ENCODE results near the gene RPS6KB2. TPM values are rescaled to one million over a fixed set of nuclear protein-coding genes. Genes with fewer than 3 reads are reported as not detected.

RPS6KB2 gene
- total RNA-seq, 1 experiment from 2014 or later, result 116 TPM

- CTCF ChIA-PET, result no interaction called here
- BruUV-seq (replicated peaks), result no TSS peak
- intact Hi-C loops (cut with micrococcal nuclease; ENCODE audit: unreplicated experiment), result loop anchor here (5.0 kb wide), 1 partner anchor 67 kb away; the partner anchor contains the start of genes CDK2AP2 and PITPNM1
- peak overlapping the region; percentile 34 for H3K4me3 Mint-ChIP-seq (ENCODE audit: unreplicated experiment)
- Histone ChIP-seq H3K27me3 (replicated peaks; ENCODE audit: control insufficient read depth, insufficient read depth, low read length) (no peaks in the 10 kb centered on the region), H3K36me3 (ENCODE audit: control insufficient read depth, insufficient read depth, low read length) (peaks cover 21% of the 10 kb centered on the region), H3K9me3 (no peaks in the 10 kb centered on the region), H3K4me1 (peaks cover 20% of the 10 kb centered on the region), H3K4me3 (ENCODE audit: low read depth, low read length) (no peak overlapping the region)
- peaks cover 6% of the 10 kb centered on the region for H3K4me1 Mint-ChIP-seq (ENCODE audit: low read depth, unreplicated experiment)
- H3K27me3 Mint-ChIP-seq (ENCODE audit: insufficient read depth, unreplicated experiment), result no peaks in the 10 kb centered on the region
- no peak for DNase-seq
- POLR2A ChIA-PET, result no interaction called here
- H3K27ac Mint-ChIP-seq (ENCODE audit: unreplicated experiment), result peak overlapping the region; percentile 22
- TF ChIP-seq CTCF (IDR thresholded peaks at IDR 0.05; ENCODE audit: insufficient read depth in 1 of 2, low read depth in 1 of 2, low read length in 1 of 2, severe bottlenecking in 1 of 2, unreplicated experiment in 1 of 2), result no peak
- no peaks in the 10 kb centered on the region for H3K9me3 Mint-ChIP-seq (ENCODE audit: unreplicated experiment)
- H3K36me3 Mint-ChIP-seq (ENCODE audit: insufficient read depth, unreplicated experiment), result peaks cover 86% of the 10 kb centered on the region
These were observed 12.2 kb downstream of the RPS6KB2 start for GRCh38 chr11:67440229-67441097.

DNA sequence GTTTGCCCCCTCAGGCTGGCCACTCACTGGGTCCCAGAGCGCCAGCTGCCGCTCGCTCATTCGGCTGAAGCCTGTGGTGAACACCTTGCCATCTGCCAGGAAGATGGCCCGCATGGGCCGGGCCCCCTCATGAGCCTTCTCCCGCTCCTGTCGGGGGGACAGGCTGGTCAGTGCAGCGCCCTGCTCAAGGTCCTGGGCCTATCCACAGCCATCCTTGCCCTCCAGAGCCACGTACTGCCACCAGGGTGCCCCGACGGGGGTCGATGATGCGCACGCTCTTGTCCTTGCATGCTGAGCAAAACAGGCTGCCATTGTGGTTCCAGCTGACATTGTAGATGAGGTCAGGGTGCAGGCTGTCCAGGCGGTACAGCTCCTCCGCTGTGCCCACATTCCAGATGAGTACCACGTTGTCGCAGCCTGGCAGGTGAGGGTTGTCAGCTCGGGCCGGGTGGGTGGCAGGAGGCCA is 12.8 kb downstream of the RPS6KB2 start:
- Histone ChIP-seq H3K4me1 (peaks cover 20% of the 10 kb centered on the region), H3K36me3 (ENCODE audit: control insufficient read depth, insufficient read depth, low read length) (peaks cover 21% of the 10 kb centered on the region), H3K27me3 (replicated peaks; ENCODE audit: control insufficient read depth, insufficient read depth, low read length) (no peaks in the 10 kb centered on the region), H3K4me3 (ENCODE audit: low read depth, low read length) (no peak overlapping the region), H3K9me3 (no peaks in the 10 kb centered on the region)
- intact Hi-C loops (cut with micrococcal nuclease; ENCODE audit: unreplicated experiment), result loop anchor here (5.0 kb wide), 1 partner anchor 66 kb away; the partner anchor contains the start of genes CDK2AP2 and PITPNM1
- peaks cover 9% of the 10 kb centered on the region for H3K4me1 Mint-ChIP-seq (ENCODE audit: low read depth, unreplicated experiment)
- no peak overlapping the region for H3K27ac Mint-ChIP-seq (ENCODE audit: unreplicated experiment)
- H3K27me3 Mint-ChIP-seq (ENCODE audit: insufficient read depth, unreplicated experiment), result no peaks in the 10 kb centered on the region
- POLR2A ChIA-PET, result no interaction called here
- peaks cover 85% of the 10 kb centered on the region for H3K36me3 Mint-ChIP-seq (ENCODE audit: insufficient read depth, unreplicated experiment)
- TF ChIP-seq CTCF (IDR thresholded peaks at IDR 0.05; ENCODE audit: insufficient read depth in 1 of 2, low read depth in 1 of 2, low read length in 1 of 2, severe bottlenecking in 1 of 2, unreplicated experiment in 1 of 2), result no peak
- BruUV-seq (replicated peaks), result no TSS peak
- CTCF ChIA-PET, result no interaction called here
- H3K9me3 Mint-ChIP-seq (ENCODE audit: unreplicated experiment), result no peaks in the 10 kb centered on the region
- no peak for DNase-seq
- H3K4me3 Mint-ChIP-seq (ENCODE audit: unreplicated experiment), result peak overlapping the region; percentile 34

DNA sequence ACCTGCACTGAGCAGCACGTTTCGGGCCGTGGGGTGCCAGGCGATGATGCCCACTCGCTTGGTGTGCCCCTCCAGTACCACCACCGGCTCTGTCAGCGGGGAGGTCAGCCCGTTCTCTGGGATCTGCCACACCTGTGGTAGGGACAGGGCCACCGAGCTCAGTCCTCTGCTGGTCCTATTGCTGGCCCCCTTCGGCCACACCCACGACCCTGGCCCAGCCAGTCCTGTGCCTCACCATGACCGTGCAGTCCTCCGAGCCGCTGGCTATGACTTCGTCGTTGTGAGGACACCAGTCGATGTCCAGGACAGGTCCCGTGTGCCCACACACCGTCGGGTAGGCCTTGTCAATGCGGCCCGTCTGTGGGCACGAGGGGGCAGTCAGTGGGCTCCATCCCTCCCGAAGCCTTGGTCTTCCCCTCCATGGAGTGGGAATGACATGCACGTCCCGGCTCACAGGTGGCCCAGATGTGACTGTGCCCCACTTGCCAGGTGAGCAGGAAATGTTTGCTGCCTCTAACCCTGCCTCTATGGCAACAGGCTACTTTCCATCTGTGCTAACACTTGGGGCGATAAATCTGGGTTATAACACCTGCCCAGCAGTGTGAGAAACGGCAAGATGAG is 13.5 kb downstream of the RPS6KB2 start:
- intact Hi-C loops (cut with micrococcal nuclease; ENCODE audit: unreplicated experiment), result loop anchor here (5.0 kb wide), 1 partner anchor 65 kb away; the partner anchor contains the start of genes CDK2AP2 and PITPNM1
- Mint-ChIP-seq H3K9me3 (ENCODE audit: unreplicated experiment) (no peaks in the 10 kb centered on the region), H3K4me1 (ENCODE audit: low read depth, unreplicated experiment) (peaks cover 9% of the 10 kb centered on the region), H3K27me3 (ENCODE audit: insufficient read depth, unreplicated experiment) (no peaks in the 10 kb centered on the region), H3K4me3 (ENCODE audit: unreplicated experiment) (peak overlapping the region; percentile 90), H3K27ac (ENCODE audit: unreplicated experiment) (peak overlapping the region; percentile 83), H3K36me3 (ENCODE audit: insufficient read depth, unreplicated experiment) (peaks cover 79% of the 10 kb centered on the region)
- Histone ChIP-seq H3K9me3 (no peaks in the 10 kb centered on the region), H3K4me1 (peaks cover 20% of the 10 kb centered on the region), H3K27me3 (replicated peaks; ENCODE audit: control insufficient read depth, insufficient read depth, low read length) (no peaks in the 10 kb centered on the region), H3K36me3 (ENCODE audit: control insufficient read depth, insufficient read depth, low read length) (peaks cover 21% of the 10 kb centered on the region), H3K4me3 (ENCODE audit: low read depth, low read length) (peak overlapping the region; percentile 10; the same call in 1 of the 2 replicates)
- TF ChIP-seq CTCF (IDR thresholded peaks at IDR 0.05; ENCODE audit: insufficient read depth in 1 of 2, low read depth in 1 of 2, low read length in 1 of 2, severe bottlenecking in 1 of 2, unreplicated experiment in 1 of 2), result no peak
- ChIA-PET POLR2A (no interaction called here), CTCF (no interaction called here)
- no peak for DNase-seq
- BruUV-seq (replicated peaks), result TSS peak; percentile 31
